ENCODE measurements around the gene OSCP1. TPM values are rescaled to one million over a fixed set of nuclear protein-coding genes. Genes with fewer than 3 reads are reported as not detected.

OSCP1 gene
- total RNA-seq, 4 donors from 2014 or later: 15.2 to 31.9 (median 19.5) TPM

- Histone ChIP-seq H3K27me3 (no peaks in the 10 kb centered on the region), H3K9me3 (no peaks in the 10 kb centered on the region), H3K4me1 (peaks cover 0 to 5% of the 10 kb centered on the region in 2 donors), H3K27ac (no peak overlapping the region), H3K4me3 (replicated peaks in 1 of 3) (no peak overlapping the region), H3K36me3 (no peaks in the 10 kb centered on the region)
- DNase-seq: no peak
- no peak for TF ChIP-seq CTCF (IDR thresholded peaks at IDR 0.05)
- no peak for TF ChIP-seq POLR2A (IDR thresholded peaks at IDR 0.05)
- WGBS, 2 donors: 89 to 95% methylated on average over 4 of the region's 4 CpGs
- intact Hi-C loops (cut with DNase I): no loop called here
Measured at GRCh38 chr1:36402504-36402890, 47.8 kb downstream of the OSCP1 start.

GRCh38 chr1:36401602-36402503, 48.4 kb downstream of the OSCP1 start:
- H3K4me1 ChIP-seq: peaks cover 4 to 8% of the 10 kb centered on the region in 2 donors
- no peak for TF ChIP-seq CTCF (IDR thresholded peaks at IDR 0.05)
- TF ChIP-seq POLR2A (IDR thresholded peaks at IDR 0.05): no peak
- H3K27ac ChIP-seq: no peak overlapping the region
- H3K9me3 ChIP-seq: no peaks in the 10 kb centered on the region
- no peaks in the 10 kb centered on the region for H3K36me3 ChIP-seq
- WGBS, 2 donors: 100% methylated on average over 2 of the region's 12 CpGs
- H3K27me3 ChIP-seq: no peaks in the 10 kb centered on the region
- DNase-seq: no peak
- H3K4me3 ChIP-seq (replicated peaks in 1 of 3): no peak overlapping the region
- intact Hi-C loops (cut with DNase I): no loop called here

- H3K4me1 ChIP-seq: peaks cover 7 to 12% of the 10 kb centered on the region in 2 donors
- 84 to 87% methylated on average over 17 to 21 of the region's 22 CpGs for WGBS, 2 donors
- no peak overlapping the region for H3K27ac ChIP-seq
- no peaks in the 10 kb centered on the region for H3K9me3 ChIP-seq
- intact Hi-C loops (cut with DNase I): no loop called here
- H3K27me3 ChIP-seq: no peaks in the 10 kb centered on the region
- peak; percentile 21 to 33 for DNase-seq
- no peak overlapping the region for H3K4me3 ChIP-seq (replicated peaks in 1 of 3)
- TF ChIP-seq POLR2A (IDR thresholded peaks at IDR 0.05) (no peak), CTCF (IDR thresholded peaks at IDR 0.05) (no peak)
- no peaks in the 10 kb centered on the region for H3K36me3 ChIP-seq
Measured at GRCh38 chr1:36400825-36401601, 49.2 kb downstream of the OSCP1 start.

- Histone ChIP-seq H3K4me3 (replicated peaks in 1 of 3) (no peak overlapping the region), H3K27ac (no peak overlapping the region), H3K9me3 (no peaks in the 10 kb centered on the region), H3K4me1 (peaks cover 7 to 12% of the 10 kb centered on the region in 2 donors), H3K36me3 (no peaks in the 10 kb centered on the region), H3K27me3 (no peaks in the 10 kb centered on the region)
- DNase-seq: no peak
- intact Hi-C loops (cut with DNase I): no loop called here
- no peak for TF ChIP-seq CTCF (IDR thresholded peaks at IDR 0.05)
- TF ChIP-seq POLR2A (IDR thresholded peaks at IDR 0.05): no peak
- 92% methylated on average over 10 of the region's 10 CpGs for WGBS, 2 donors
Measured at GRCh38 chr1:36400514-36400824, 49.8 kb downstream of the OSCP1 start.

Measured in thyroid gland (tissue), 4 donors.